BLaER1 (cell line): ENCODE measurements around the gene CFAP92.

ENCODE experiments used
- H3K27ac ChIP-seq: shearing (Covaris generic); formaldehyde crosslinking; 2 replicates; pipeline ENCODE4 v1.8.1; 2022
- H3K27me3 ChIP-seq: shearing (Covaris generic); formaldehyde crosslinking; 2 replicates; pipeline ENCODE4 v1.8.1; 2022
- H3K36me3 ChIP-seq: shearing (Covaris generic); formaldehyde crosslinking; 2 replicates; pipeline ENCODE4 v1.8.1; 2022
- H3K4me1 ChIP-seq: shearing (Covaris generic); formaldehyde crosslinking; 2 replicates; pipeline ENCODE4 v1.8.1; 2022
- H3K4me2 ChIP-seq: shearing (Covaris generic); formaldehyde crosslinking; 2 replicates; pipeline ENCODE4 v1.8.1; 2022
- H3K4me3 ChIP-seq: shearing (Covaris generic); formaldehyde crosslinking; 2 replicates; pipeline ENCODE4 v1.8.1; 2022
- H3K9ac ChIP-seq: shearing (Covaris generic); formaldehyde crosslinking; 2 replicates; pipeline ENCODE4 v1.8.1; 2022
- H3K9me3 ChIP-seq: shearing (Covaris generic); formaldehyde crosslinking; 2 replicates; pipeline ENCODE4 v1.8.1; 2022
- H4K20me1 ChIP-seq: shearing (Covaris generic); formaldehyde crosslinking; 2 replicates; pipeline ENCODE4 v1.8.1; 2022
- Cebpa-rat ChIP-seq: shearing (Covaris generic); IDR thresholded peaks from 2 replicates; pipeline ENCODE4 v1.8.1; 2022

Gene CFAP92

GRCh38 chr3:129017484-129017899 is 23.6 kb upstream of the CFAP92 start:
- Histone ChIP-seq H3K4me2 (peak overlapping the region; percentile 95), H3K9ac (peak overlapping the region; percentile 59; the same call in 1 of the 2 replicates), H3K4me1 (peaks cover 70% of the 10 kb centered on the region), H3K36me3 (no peaks in the 10 kb centered on the region), H3K9me3 (no peaks in the 10 kb centered on the region), H4K20me1 (no peaks in the 10 kb centered on the region), H3K4me3 (no peak overlapping the region), H3K27me3 (no peaks in the 10 kb centered on the region), H3K27ac (peak overlapping the region; percentile 82)
- no peak for TF ChIP-seq Cebpa-rat

GRCh38 chr3:129016720-129017483 is 23.0 kb upstream of the CFAP92 start:
- H3K27me3 ChIP-seq = no peaks in the 10 kb centered on the region
- no peaks in the 10 kb centered on the region for H3K9me3 ChIP-seq
- H3K9ac ChIP-seq = peak overlapping the region; percentile 59; the same call in 1 of the 2 replicates
- H3K36me3 ChIP-seq = no peaks in the 10 kb centered on the region
- H3K4me1 ChIP-seq = peaks cover 67% of the 10 kb centered on the region
- no peaks in the 10 kb centered on the region for H4K20me1 ChIP-seq
- H3K4me3 ChIP-seq = no peak overlapping the region
- H3K4me2 ChIP-seq = peak overlapping the region; percentile 95
- no peak for TF ChIP-seq Cebpa-rat
- H3K27ac ChIP-seq = peak overlapping the region; percentile 82

- peaks cover 67% of the 10 kb centered on the region for H3K4me1 ChIP-seq
- no peaks in the 10 kb centered on the region for H3K36me3 ChIP-seq
- H3K4me2 ChIP-seq = peak overlapping the region; percentile 95
- no peaks in the 10 kb centered on the region for H4K20me1 ChIP-seq
- peak overlapping the region; percentile 68 for H3K9ac ChIP-seq
- TF ChIP-seq Cebpa-rat = no peak
- H3K4me3 ChIP-seq = peak overlapping the region; percentile 48
- peak overlapping the region; percentile 82 for H3K27ac ChIP-seq
- no peaks in the 10 kb centered on the region for H3K27me3 ChIP-seq
- H3K9me3 ChIP-seq = no peaks in the 10 kb centered on the region
Measured at GRCh38 chr3:129016356-129016719, 22.5 kb upstream of the CFAP92 start.

- Histone ChIP-seq H3K4me1 (peaks cover 66% of the 10 kb centered on the region), H3K9me3 (no peaks in the 10 kb centered on the region), H3K27ac (peak overlapping the region; percentile 82), H3K36me3 (no peaks in the 10 kb centered on the region), H3K9ac (peak overlapping the region; percentile 68), H3K4me2 (peak overlapping the region; percentile 95), H3K27me3 (no peaks in the 10 kb centered on the region), H3K4me3 (peak overlapping the region; percentile 48), H4K20me1 (no peaks in the 10 kb centered on the region)
- no peak for TF ChIP-seq Cebpa-rat
Measured at GRCh38 chr3:129015388-129016105, 21.7 kb upstream of the CFAP92 start.

- Histone ChIP-seq H3K27ac (peak overlapping the region; percentile 82), H3K4me1 (peaks cover 66% of the 10 kb centered on the region), H3K4me2 (peak overlapping the region; percentile 95), H3K27me3 (no peaks in the 10 kb centered on the region), H3K9me3 (no peaks in the 10 kb centered on the region), H3K36me3 (no peaks in the 10 kb centered on the region), H3K4me3 (no peak overlapping the region), H3K9ac (peak overlapping the region; percentile 68; the same call in 1 of the 2 replicates), H4K20me1 (no peaks in the 10 kb centered on the region)
- TF ChIP-seq Cebpa-rat = no peak
Measured at GRCh38 chr3:129014793-129015345, 21.0 kb upstream of the CFAP92 start.

GRCh38 chr3:129014148-129014547 is 20.3 kb upstream of the CFAP92 start:
- no peak for TF ChIP-seq Cebpa-rat
- peaks cover 62% of the 10 kb centered on the region for H3K4me1 ChIP-seq
- no peaks in the 10 kb centered on the region for H3K27me3 ChIP-seq
- H3K9ac ChIP-seq = no peak overlapping the region
- no peak overlapping the region for H3K4me3 ChIP-seq
- 0 out of 2 replicates have a peak overlapping the region, but pooled peaks have one; percentile 82 for H3K27ac ChIP-seq
- H3K9me3 ChIP-seq = no peaks in the 10 kb centered on the region
- peak overlapping the region; percentile 95; the same call in 1 of the 2 replicates for H3K4me2 ChIP-seq
- no peaks in the 10 kb centered on the region for H3K36me3 ChIP-seq
- H4K20me1 ChIP-seq = no peaks in the 10 kb centered on the region

- no peaks in the 10 kb centered on the region for H4K20me1 ChIP-seq
- no peak overlapping the region for H3K27ac ChIP-seq
- H3K4me3 ChIP-seq = no peak overlapping the region
- peaks cover 57% of the 10 kb centered on the region for H3K4me1 ChIP-seq
- H3K9me3 ChIP-seq = no peaks in the 10 kb centered on the region
- H3K4me2 ChIP-seq = no peak overlapping the region
- no peak for TF ChIP-seq Cebpa-rat
- no peaks in the 10 kb centered on the region for H3K36me3 ChIP-seq
- H3K27me3 ChIP-seq = no peaks in the 10 kb centered on the region
- no peak overlapping the region for H3K9ac ChIP-seq
Measured at GRCh38 chr3:129013491-129013891, 19.6 kb upstream of the CFAP92 start.

- Histone ChIP-seq H3K9me3 (no peaks in the 10 kb centered on the region), H4K20me1 (no peaks in the 10 kb centered on the region), H3K36me3 (no peaks in the 10 kb centered on the region), H3K9ac (no peak overlapping the region), H3K27ac (no peak overlapping the region), H3K4me1 (peaks cover 52% of the 10 kb centered on the region), H3K4me3 (no peak overlapping the region), H3K4me2 (no peak overlapping the region), H3K27me3 (peaks cover 3% of the 10 kb centered on the region)
- TF ChIP-seq Cebpa-rat = no peak
Measured at GRCh38 chr3:129010310-129010956, 16.6 kb upstream of the CFAP92 start.

- TF ChIP-seq Cebpa-rat = no peak
- no peaks in the 10 kb centered on the region for H3K36me3 ChIP-seq
- H3K4me3 ChIP-seq = no peak overlapping the region
- H3K9me3 ChIP-seq = no peaks in the 10 kb centered on the region
- H3K27ac ChIP-seq = no peak overlapping the region
- no peaks in the 10 kb centered on the region for H4K20me1 ChIP-seq
- H3K9ac ChIP-seq = no peak overlapping the region
- no peak overlapping the region for H3K4me2 ChIP-seq
- H3K4me1 ChIP-seq = peaks cover 47% of the 10 kb centered on the region
- peaks cover 15% of the 10 kb centered on the region for H3K27me3 ChIP-seq
Measured at GRCh38 chr3:129009266-129009665, 15.4 kb upstream of the CFAP92 start.

GRCh38 chr3:129007792-129008191 is 13.9 kb upstream of the CFAP92 start:
- peaks cover 54% of the 10 kb centered on the region for H3K4me1 ChIP-seq
- H3K9me3 ChIP-seq = no peaks in the 10 kb centered on the region
- TF ChIP-seq Cebpa-rat = no peak
- peaks cover 7% of the 10 kb centered on the region for H4K20me1 ChIP-seq
- H3K27ac ChIP-seq = no peak overlapping the region
- peaks cover 29% of the 10 kb centered on the region for H3K27me3 ChIP-seq
- peak overlapping the region; percentile 60 for H3K4me2 ChIP-seq
- H3K4me3 ChIP-seq = no peak overlapping the region
- H3K36me3 ChIP-seq = no peaks in the 10 kb centered on the region
- no peak overlapping the region for H3K9ac ChIP-seq
